Epithelial cell of proximal tubule (primary cell): Measurements from ENCODE around the gene BCL3. TPM values are rescaled to one million over a fixed set of nuclear protein-coding genes. Genes with fewer than 3 reads are reported as not detected.

Experiments used
- DNase-seq: peaks from one replicate; pipeline ENCODE4 v3.0.0-alpha.2; 2011; ENCODE audit warnings: low read depth
- H3K4me3 ChIP-seq: 2 replicates; pipeline ENCODE4 v1.5.1; 2011; ENCODE audit warnings: low read depth, mild to moderate bottlenecking, low read length
- total RNA-seq: library from RNA; depleted of rRNA; stranded (reverse); fragments of >200 nt; gene quantifications from 2 replicates; pipeline ENCODE4 v1.2.3, GENCODE V29; 2015
- TF ChIP-seq, protein P1 (sequence below): conservative IDR thresholded peaks from 2 replicates; pipeline ENCODE4 v1.5.1; 2012; ENCODE audit warnings: low read depth, mild to moderate bottlenecking, low read length

BCL3 gene
- total RNA-seq, 1 donor from 2014 or later = 49.3 TPM

GRCh38 chr19:44742330-44743061 is 6.0 kb upstream of the BCL3 start:
- no peak overlapping the region for H3K4me3 ChIP-seq
- TF ChIP-seq, protein P1, sequence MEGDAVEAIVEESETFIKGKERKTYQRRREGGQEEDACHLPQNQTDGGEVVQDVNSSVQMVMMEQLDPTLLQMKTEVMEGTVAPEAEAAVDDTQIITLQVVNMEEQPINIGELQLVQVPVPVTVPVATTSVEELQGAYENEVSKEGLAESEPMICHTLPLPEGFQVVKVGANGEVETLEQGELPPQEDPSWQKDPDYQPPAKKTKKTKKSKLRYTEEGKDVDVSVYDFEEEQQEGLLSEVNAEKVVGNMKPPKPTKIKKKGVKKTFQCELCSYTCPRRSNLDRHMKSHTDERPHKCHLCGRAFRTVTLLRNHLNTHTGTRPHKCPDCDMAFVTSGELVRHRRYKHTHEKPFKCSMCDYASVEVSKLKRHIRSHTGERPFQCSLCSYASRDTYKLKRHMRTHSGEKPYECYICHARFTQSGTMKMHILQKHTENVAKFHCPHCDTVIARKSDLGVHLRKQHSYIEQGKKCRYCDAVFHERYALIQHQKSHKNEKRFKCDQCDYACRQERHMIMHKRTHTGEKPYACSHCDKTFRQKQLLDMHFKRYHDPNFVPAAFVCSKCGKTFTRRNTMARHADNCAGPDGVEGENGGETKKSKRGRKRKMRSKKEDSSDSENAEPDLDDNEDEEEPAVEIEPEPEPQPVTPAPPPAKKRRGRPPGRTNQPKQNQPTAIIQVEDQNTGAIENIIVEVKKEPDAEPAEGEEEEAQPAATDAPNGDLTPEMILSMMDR = no peak
- DNase-seq = no peak

- TF ChIP-seq, protein P1 = no peak
- no peak overlapping the region for H3K4me3 ChIP-seq
- DNase-seq = no peak
These were observed 3.6 kb upstream of the BCL3 start for GRCh38 chr19:44744871-44745332.

GRCh38 chr19:44745341-44745831 is 3.1 kb upstream of the BCL3 start:
- TF ChIP-seq, protein P1 = no peak
- no peak for DNase-seq
- no peak overlapping the region for H3K4me3 ChIP-seq

- TF ChIP-seq, protein P1 = no peak
- no peak for DNase-seq
- H3K4me3 ChIP-seq = no peak overlapping the region
These were observed 2.5 kb upstream of the BCL3 start for GRCh38 chr19:44745887-44746600.

DNA sequence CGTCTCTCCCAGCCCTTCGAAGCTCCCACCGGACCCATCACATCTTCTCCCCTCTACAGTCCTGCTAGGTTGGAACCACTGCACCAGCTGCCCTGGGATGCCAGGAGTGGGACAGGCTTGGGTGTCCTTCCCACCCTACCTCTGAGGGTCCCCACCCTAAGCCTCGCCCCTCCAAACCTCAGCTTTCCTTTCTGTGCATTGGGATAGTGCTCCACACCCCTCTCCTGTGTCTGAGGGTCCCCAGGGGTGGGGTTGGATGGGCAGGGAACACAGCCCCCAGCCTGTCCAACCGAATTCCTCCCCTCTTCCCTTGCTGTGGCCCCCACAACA is 1.9 kb upstream of the BCL3 start:
- TF ChIP-seq, protein P1 = no peak
- no peak overlapping the region for H3K4me3 ChIP-seq

DNA sequence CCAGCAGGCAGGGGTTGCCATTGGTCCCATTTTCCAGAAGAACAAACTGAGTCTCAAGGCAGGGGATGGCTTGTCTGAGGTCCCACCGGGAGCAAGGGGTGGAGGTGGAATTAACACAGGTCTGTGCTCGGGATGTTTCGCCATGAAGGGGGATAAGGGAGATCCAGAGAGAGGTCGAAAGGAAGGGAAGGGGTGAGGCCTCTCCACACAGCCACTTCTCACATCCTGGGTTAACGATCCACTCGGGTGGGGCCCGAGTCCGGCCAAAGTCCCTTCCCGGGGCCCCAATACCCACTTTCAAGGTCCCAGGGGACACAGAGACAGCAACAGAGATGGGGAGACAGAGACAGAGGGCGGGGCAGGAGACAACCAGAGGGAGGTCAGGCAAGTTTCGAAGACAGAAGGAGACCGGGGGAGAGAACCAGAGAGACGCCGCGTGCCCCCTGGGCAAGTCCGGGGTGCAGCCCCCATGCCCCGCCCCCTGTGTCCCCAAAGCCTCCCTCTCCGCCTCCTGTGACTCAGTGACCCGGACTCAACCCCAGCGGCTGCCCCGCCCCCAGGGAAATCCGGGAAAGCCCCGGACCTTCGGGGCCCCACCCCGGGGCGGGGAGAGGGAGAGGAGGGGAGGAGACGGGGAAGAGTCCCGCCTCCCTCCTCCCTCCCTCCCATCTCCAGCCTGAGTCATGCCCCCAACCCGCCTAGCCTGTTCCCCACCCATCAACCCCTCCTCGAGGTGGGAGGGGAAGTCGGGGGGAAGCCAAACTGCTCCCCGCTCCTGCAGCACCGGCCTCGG is 1.4 kb upstream of the BCL3 start:
- peak overlapping the region; percentile 51 for H3K4me3 ChIP-seq
- TF ChIP-seq, protein P1 = no peak
- DNase-seq = no peak

More for the DNA sequence above, 1.9 kb upstream of the BCL3 start:
- no peak for DNase-seq
